ENCODE measurements around the gene IL33.

IL33 gene

GRCh38 chr9:6229186-6229585 lies 13.6 kb downstream of the IL33 start:
- no peak for DNase-seq (ENCODE audit: low read depth)
- no peak for TF ChIP-seq CTCF (conservative IDR thresholded peaks at IDR 0.05; ENCODE audit: low read depth, low read length)
- no peak overlapping the region for H3K4me3 ChIP-seq (ENCODE audit: low read length)

- DNase-seq (ENCODE audit: low read depth): no peak
- TF ChIP-seq CTCF (conservative IDR thresholded peaks at IDR 0.05; ENCODE audit: low read depth, low read length): no peak
- no peak overlapping the region for H3K4me3 ChIP-seq (ENCODE audit: low read length)
Observed at GRCh38 chr9:6229619-6230018, 14.0 kb downstream of the IL33 start.

- no peak overlapping the region for H3K4me3 ChIP-seq (ENCODE audit: low read length)
Observed at GRCh38 chr9:6230037-6230780, 14.6 kb downstream of the IL33 start.

GRCh38 chr9:6232336-6232945 lies 16.8 kb downstream of the IL33 start:
- no peak for DNase-seq (ENCODE audit: low read depth)
- no peak for TF ChIP-seq CTCF (conservative IDR thresholded peaks at IDR 0.05; ENCODE audit: low read depth, low read length)

More at GRCh38 chr9:6230037-6230780, 14.6 kb downstream of the IL33 start:
- no peak for TF ChIP-seq CTCF (conservative IDR thresholded peaks at IDR 0.05; ENCODE audit: low read depth, low read length)
- no peak for DNase-seq (ENCODE audit: low read depth)

GRCh38 chr9:6234014-6234413 lies 18.4 kb downstream of the IL33 start:
- no peak for TF ChIP-seq CTCF (conservative IDR thresholded peaks at IDR 0.05; ENCODE audit: low read depth, low read length)

More at GRCh38 chr9:6232336-6232945, 16.8 kb downstream of the IL33 start:
- H3K4me3 ChIP-seq (ENCODE audit: low read length): no peak overlapping the region

GRCh38 chr9:6237267-6237666 lies 21.7 kb downstream of the IL33 start:
- no peak for TF ChIP-seq CTCF (conservative IDR thresholded peaks at IDR 0.05; ENCODE audit: low read depth, low read length)
- no peak overlapping the region for H3K4me3 ChIP-seq (ENCODE audit: low read length)
- DNase-seq (ENCODE audit: low read depth): no peak

More at GRCh38 chr9:6234014-6234413, 18.4 kb downstream of the IL33 start:
- no peak overlapping the region for H3K4me3 ChIP-seq (ENCODE audit: low read length)
- no peak for DNase-seq (ENCODE audit: low read depth)

- DNase-seq (ENCODE audit: low read depth): no peak
- no peak for TF ChIP-seq CTCF (conservative IDR thresholded peaks at IDR 0.05; ENCODE audit: low read depth, low read length)
- H3K4me3 ChIP-seq (ENCODE audit: low read length): no peak overlapping the region
Observed at GRCh38 chr9:6239048-6239461, 23.4 kb downstream of the IL33 start.
